PC-9 (cell line): ENCODE results near the gene MEF2C. TPM values are rescaled to one million over a fixed set of nuclear protein-coding genes. Genes with fewer than 3 reads are reported as not detected.

Source experiments
- BruUV-seq: library from RNA; stranded (reverse); fragments of 400-500 nt; replicated peaks from 2 replicates; lab custom pipeline; 2021; lab: Mats Ljungman, UMichigan
- CTCF ChIA-PET: fragments of 300-600 bp; sonication (Branson Sonifier 250); formaldehyde crosslinking; loops from one replicate; lab custom pipeline; 2022; ENCODE audit warnings: antibody characterized with exemption; lab: Charles Lee
- POLR2A ChIA-PET: fragments of 300-600 bp; sonication (Branson Sonifier 250); formaldehyde crosslinking; loops from one replicate; lab custom pipeline; 2022; ENCODE audit warnings: antibody characterized with exemption; ENCODE audit not compliant: unreplicated experiment; lab: Charles Lee
- DNase-seq, 2 experiments: peaks; one replicate each; pipeline versions ENCODE4 v3.0.0 to v3.0.0-alpha.2; 2015 to 2022; ENCODE audit warnings: mixed read lengths in 1 of 2
- H2AFZ ChIP-seq: fragments of 200-600 bp; sonication (generic); 2 replicates; pipeline ENCODE4 v1.8.1; 2017; ENCODE audit warnings: antibody characterized with exemption
- H3F3A ChIP-seq: fragments of 200-600 bp; sonication (generic); 2 replicates; pipeline ENCODE4 v1.8.1; 2017; ENCODE audit warnings: antibody characterized with exemption, mild to moderate bottlenecking, low read depth; ENCODE audit not compliant: insufficient read depth
- H3K27ac ChIP-seq: fragments of 200-600 bp; sonication (generic); 2 replicates; pipeline ENCODE4 v1.6.1; 2016; ENCODE audit warnings: mixed run types
- H3K27me3 ChIP-seq: fragments of 200-600 bp; sonication (generic); 2 replicates; pipeline ENCODE4 v1.6.1; 2016; ENCODE audit warnings: low read depth, mixed run types; ENCODE audit not compliant: insufficient read depth
- H3K36me3 ChIP-seq: fragments of 200-600 bp; sonication (generic); 2 replicates; pipeline ENCODE4 v1.6.1; 2016; ENCODE audit warnings: low read depth, mixed run types
- H3K4me1 ChIP-seq: fragments of 200-600 bp; sonication (generic); replicated peaks from 2 replicates; pipeline ENCODE4 v1.6.1; 2016; ENCODE audit warnings: mixed run types; ENCODE audit not compliant: insufficient read depth
- H3K4me2 ChIP-seq: fragments of 200-600 bp; sonication (generic); 2 replicates; pipeline ENCODE4 v1.6.1; 2017; ENCODE audit warnings: mixed run types
- H3K4me3 ChIP-seq: fragments of 200-600 bp; sonication (generic); 2 replicates; pipeline ENCODE4 v1.6.1; 2016; ENCODE audit warnings: mixed run types
- H3K79me2 ChIP-seq: fragments of 200-600 bp; sonication (generic); 2 replicates; pipeline ENCODE4 v1.6.1; 2017; ENCODE audit warnings: low read depth, mixed run types
- H3K9me2 ChIP-seq: fragments of 200-600 bp; sonication (generic); 2 replicates; pipeline ENCODE4 v1.8.1; 2017; ENCODE audit warnings: mild to moderate bottlenecking; ENCODE audit not compliant: insufficient read depth
- H3K9me3 ChIP-seq: fragments of 200-600 bp; sonication (generic); 2 replicates; pipeline ENCODE4 v1.8.1; 2016; ENCODE audit warnings: low read depth; ENCODE audit not compliant: insufficient read depth
- H4K20me1 ChIP-seq: fragments of 200-600 bp; sonication (generic); 2 replicates; pipeline ENCODE4 v1.8.1; 2017; ENCODE audit not compliant: insufficient read depth
- CTCF ChIP-seq: fragments of 200-600 bp; sonication (generic); conservative IDR thresholded peaks from 2 replicates; pipeline ENCODE4 v1.6.1; 2017; ENCODE audit warnings: mixed run types, antibody characterized with exemption, mild to moderate bottlenecking, moderate library complexity
- EZH2 ChIP-seq: fragments of 200-600 bp; sonication (generic); IDR thresholded peaks from 2 replicates; pipeline ENCODE4 v1.8.0; 2017; ENCODE audit warnings: antibody characterized with exemption, low read depth
- intact Hi-C: fragments of 100-400 bp; cut with micrococcal nuclease; formaldehyde crosslinking; loops from one replicate; pipeline ENCODE4 v1.10.0; 2022; ENCODE audit not compliant: unreplicated experiment
- total RNA-seq: library from RNA; stranded (reverse); gene quantifications from 2 replicates; pipeline ENCODE4 v1.2.3, GENCODE V29; 2021

MEF2C gene
- total RNA-seq, 1 experiment from 2014 or later = 2.5 TPM

GRCh38 chr5:88862547-88863175, 20.3 kb downstream of the MEF2C start:
- H3K9me2 ChIP-seq = no peaks in the 10 kb centered on the region
- POLR2A ChIA-PET = no interaction called here

GRCh38 chr5:88861231-88861630, 21.8 kb downstream of the MEF2C start:
- no peak overlapping the region for H2AFZ ChIP-seq
- POLR2A ChIA-PET = no interaction called here

More at GRCh38 chr5:88862547-88863175, 20.3 kb downstream of the MEF2C start:
- intact Hi-C loops = no loop called here
- Histone ChIP-seq H3K79me2 (no peaks in the 10 kb centered on the region), H3K27me3 (no peaks in the 10 kb centered on the region), H2AFZ (no peak overlapping the region), H3K4me2 (no peak overlapping the region), H4K20me1 (no peaks in the 10 kb centered on the region), H3K27ac (no peak overlapping the region), H3K4me1 (0 out of 2 replicates have a peak, but pooled peaks cover 6% of the 10 kb centered on the region), H3K4me3 (no peak overlapping the region), H3F3A (no peaks in the 10 kb centered on the region), H3K9me3 (no peaks in the 10 kb centered on the region), H3K36me3 (no peaks in the 10 kb centered on the region)
- no peak for DNase-seq
- TF ChIP-seq CTCF (no peak), EZH2 (no peak)
- CTCF ChIA-PET = no interaction called here
- no TSS peak for BruUV-seq

GRCh38 chr5:88860501-88860900, 22.5 kb downstream of the MEF2C start:
- intact Hi-C loops = no loop called here
- no peak for TF ChIP-seq CTCF
- POLR2A ChIA-PET = no interaction called here
- H3K9me3 ChIP-seq = no peaks in the 10 kb centered on the region
- H3K27ac ChIP-seq = peak overlapping the region; percentile 38
- H3K4me2 ChIP-seq = no peak overlapping the region
- H3K27me3 ChIP-seq = no peaks in the 10 kb centered on the region
- H3K4me1 ChIP-seq = 0 out of 2 replicates have a peak, but pooled peaks cover 6% of the 10 kb centered on the region
- no peak overlapping the region for H3K4me3 ChIP-seq
- no peaks in the 10 kb centered on the region for H3K9me2 ChIP-seq
- CTCF ChIA-PET = no interaction called here
- H3F3A ChIP-seq = no peaks in the 10 kb centered on the region
- BruUV-seq = no TSS peak
- no peaks in the 10 kb centered on the region for H4K20me1 ChIP-seq
- no peak for DNase-seq
- no peaks in the 10 kb centered on the region for H3K79me2 ChIP-seq
- H3K36me3 ChIP-seq = no peaks in the 10 kb centered on the region
- H2AFZ ChIP-seq = no peak overlapping the region

More at GRCh38 chr5:88861231-88861630, 21.8 kb downstream of the MEF2C start:
- CTCF ChIA-PET = no interaction called here
- Histone ChIP-seq H3K4me2 (no peak overlapping the region), H3K79me2 (no peaks in the 10 kb centered on the region), H3K9me2 (no peaks in the 10 kb centered on the region), H3K9me3 (no peaks in the 10 kb centered on the region), H3K36me3 (no peaks in the 10 kb centered on the region), H4K20me1 (no peaks in the 10 kb centered on the region), H3F3A (no peaks in the 10 kb centered on the region), H3K27ac (peak overlapping the region; percentile 38), H3K27me3 (no peaks in the 10 kb centered on the region), H3K4me3 (no peak overlapping the region), H3K4me1 (0 out of 2 replicates have a peak, but pooled peaks cover 6% of the 10 kb centered on the region)
- TF ChIP-seq CTCF = no peak
- no peak for TF ChIP-seq EZH2
- no TSS peak for BruUV-seq
- intact Hi-C loops = no loop called here
- DNase-seq = peak in 1 of 2 experiments; percentile 47
